ENCODE data around the gene MTRR.
"Not testable (repeated sequence)": the region's sequence is repeated elsewhere in the genome, so short reads cannot be mapped to it uniquely, and the experiment has no call there.

MTRR gene

GRCh38 chr5:7894439-7894838 lies 25.5 kb downstream of the MTRR start:
- DNase-seq (ENCODE audit: low read depth in 2 of 2, low spot score in 1 of 2) = no peak

- no peak for DNase-seq (ENCODE audit: low read depth in 2 of 2, low spot score in 1 of 2)
Measured at GRCh38 chr5:7894860-7895259, 25.9 kb downstream of the MTRR start.

GRCh38 chr5:7897014-7897600 lies 28.2 kb downstream of the MTRR start:
- no peak for DNase-seq (ENCODE audit: low read depth in 2 of 2, low spot score in 1 of 2)

GRCh38 chr5:7902201-7902600 lies 33.3 kb downstream of the MTRR start:
- DNase-seq (ENCODE audit: low read depth in 2 of 2, low spot score in 1 of 2) = no peak

GRCh38 chr5:7902666-7903625 lies 34.0 kb downstream of the MTRR start:
- DNase-seq (ENCODE audit: low read depth in 2 of 2, low spot score in 1 of 2) = no peak

GRCh38 chr5:7904170-7904569 lies 35.2 kb downstream of the MTRR start:
- DNase-seq (ENCODE audit: low read depth in 2 of 2, low spot score in 1 of 2) = no peak

GRCh38 chr5:7907612-7908011 lies 38.7 kb downstream of the MTRR start:
- DNase-seq (ENCODE audit: low read depth in 2 of 2, low spot score in 1 of 2) = no peak

- no peak for DNase-seq (ENCODE audit: low read depth in 2 of 2, low spot score in 1 of 2)
Measured at GRCh38 chr5:7908317-7908716, 39.4 kb downstream of the MTRR start.

GRCh38 chr5:7910738-7911428 lies 41.9 kb downstream of the MTRR start:
- no peak for DNase-seq (ENCODE audit: low read depth in 2 of 2, low spot score in 1 of 2)

- DNase-seq (ENCODE audit: low read depth in 2 of 2, low spot score in 1 of 2) = not testable (repeated sequence)
Measured at GRCh38 chr5:7911429-7911771, 42.5 kb downstream of the MTRR start.

- no peak for DNase-seq (ENCODE audit: low read depth in 2 of 2, low spot score in 1 of 2)
Measured at GRCh38 chr5:7916171-7916804, 47.3 kb downstream of the MTRR start.

GRCh38 chr5:7917130-7918123 lies 48.5 kb downstream of the MTRR start:
- DNase-seq (ENCODE audit: low read depth in 2 of 2, low spot score in 1 of 2) = no peak

GRCh38 chr5:7925961-7926695 lies 57.2 kb downstream of the MTRR start:
- no peak for DNase-seq (ENCODE audit: low read depth in 2 of 2, low spot score in 1 of 2)

GRCh38 chr5:7926720-7927119 lies 57.8 kb downstream of the MTRR start:
- no peak for DNase-seq (ENCODE audit: low read depth in 2 of 2, low spot score in 1 of 2)

GRCh38 chr5:7927466-7928375 lies 58.8 kb downstream of the MTRR start:
- no peak for DNase-seq (ENCODE audit: low read depth in 2 of 2, low spot score in 1 of 2)

- DNase-seq (ENCODE audit: low read depth in 2 of 2, low spot score in 1 of 2) = no peak
Measured at GRCh38 chr5:7930011-7930410, 61.1 kb downstream of the MTRR start.

GRCh38 chr5:7941692-7942091 lies 72.7 kb downstream of the MTRR start:
- no peak for DNase-seq (ENCODE audit: low read depth in 2 of 2, low spot score in 1 of 2)

- no peak for DNase-seq (ENCODE audit: low read depth in 2 of 2, low spot score in 1 of 2)
Measured at GRCh38 chr5:7947301-7947700, 78.4 kb downstream of the MTRR start.
